DMS 273 treated with DMSO at 0.1 percent for 48 hours (cell line): Measurements from ENCODE around the gene PCDHB14.
"Not testable (repeated sequence)": the region's sequence is repeated elsewhere in the genome, so short reads cannot be mapped to it uniquely, and the experiment has no call there.

ENCODE experiments used
- DNase-seq: peaks from one replicate; lab custom pipeline; 2025; lab: John Stamatoyannopoulos, UW

Gene PCDHB14

GRCh38 chr5:141223112-141223783, at the start of gene PCDHB14:
Gene PCDHB14, plus strand, starts transcription at chr5:141223343. Its CDS starts 163 bp downstream, at chr5:141223506.
- peak; percentile 51 for DNase-seq

DNA sequence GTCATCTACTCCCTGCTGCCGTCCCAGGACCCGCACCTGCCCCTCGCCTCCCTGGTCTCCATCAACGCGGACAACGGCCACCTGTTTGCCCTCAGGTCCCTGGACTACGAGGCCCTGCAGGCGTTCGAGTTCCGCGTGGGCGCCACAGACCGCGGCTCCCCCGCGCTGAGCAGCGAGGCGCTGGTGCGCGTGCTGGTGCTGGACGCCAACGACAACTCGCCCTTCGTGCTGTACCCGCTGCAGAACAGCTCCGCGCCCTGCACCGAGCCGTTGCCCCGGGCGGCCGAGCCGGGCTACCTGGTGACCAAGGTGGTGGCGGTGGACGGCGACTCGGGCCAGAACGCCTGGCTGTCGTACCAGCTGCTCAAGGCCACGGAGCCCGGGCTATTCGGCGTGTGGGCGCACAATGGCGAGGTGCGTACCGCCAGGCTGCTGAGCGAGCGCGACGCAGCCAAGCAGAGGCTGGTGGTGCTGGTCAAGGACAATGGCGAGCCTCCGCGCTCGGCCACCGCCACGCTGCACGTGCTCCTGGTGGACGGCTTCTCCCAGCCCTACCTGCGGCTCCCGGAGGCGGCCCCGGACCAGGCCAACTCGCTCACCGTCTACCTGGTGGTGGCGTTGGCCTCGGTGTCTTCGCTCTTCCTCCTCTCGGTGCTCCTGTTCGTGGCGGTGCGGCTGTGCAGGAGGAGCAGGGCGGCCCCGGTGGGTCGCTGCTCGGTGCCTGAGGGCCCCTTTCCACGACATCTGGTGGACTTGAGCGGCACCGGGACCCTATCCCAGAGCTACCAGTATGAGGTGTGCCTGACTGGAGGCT, 48.6 kb upstream of the PCDHB14 start:
- DNase-seq: not testable (repeated sequence)

DNA sequence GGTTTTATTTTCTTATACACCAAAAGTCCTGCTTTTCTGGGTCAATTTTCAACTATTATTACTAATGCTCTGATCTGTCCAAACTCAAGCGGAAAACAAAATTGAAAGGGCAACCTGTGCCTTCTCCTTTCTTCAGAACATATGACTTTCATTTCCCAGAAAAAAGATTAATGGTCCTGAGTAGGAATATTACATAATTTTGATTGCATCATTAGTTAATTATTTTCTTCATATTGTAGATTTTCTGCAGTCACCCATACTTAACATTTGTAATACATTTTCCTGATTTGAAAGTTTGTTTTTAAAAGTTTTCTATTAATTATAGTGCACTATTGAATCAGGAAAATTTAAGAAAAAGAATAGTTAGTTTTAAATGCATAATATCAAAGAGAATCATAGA, 47.2 kb upstream of the PCDHB14 start:
- no peak for DNase-seq

- DNase-seq: not testable (repeated sequence)
Measured at GRCh38 chr5:141177577-141178191, 45.5 kb upstream of the PCDHB14 start, which contains the start of gene PCDHB8. Gene PCDHB8, plus strand, starts transcription at chr5:141177790. Its CDS starts 245 bp downstream, at chr5:141178035.

DNA sequence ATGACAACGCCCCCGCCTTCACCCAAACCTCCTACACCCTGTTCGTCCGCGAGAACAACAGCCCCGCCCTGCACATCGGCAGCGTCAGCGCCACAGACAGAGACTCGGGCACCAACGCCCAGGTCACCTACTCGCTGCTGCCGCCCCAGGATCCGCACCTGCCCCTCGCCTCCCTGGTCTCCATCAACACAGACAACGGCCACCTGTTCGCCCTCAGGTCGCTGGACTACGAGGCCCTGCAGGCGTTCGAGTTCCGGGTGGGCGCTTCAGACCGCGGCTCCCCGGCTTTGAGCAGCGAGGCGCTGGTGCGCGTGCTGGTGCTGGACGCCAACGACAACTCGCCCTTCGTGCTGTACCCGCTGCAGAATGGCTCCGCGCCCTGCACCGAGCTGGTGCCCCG, 43.8 kb upstream of the PCDHB14 start:
- not testable (repeated sequence) for DNase-seq

DNA sequence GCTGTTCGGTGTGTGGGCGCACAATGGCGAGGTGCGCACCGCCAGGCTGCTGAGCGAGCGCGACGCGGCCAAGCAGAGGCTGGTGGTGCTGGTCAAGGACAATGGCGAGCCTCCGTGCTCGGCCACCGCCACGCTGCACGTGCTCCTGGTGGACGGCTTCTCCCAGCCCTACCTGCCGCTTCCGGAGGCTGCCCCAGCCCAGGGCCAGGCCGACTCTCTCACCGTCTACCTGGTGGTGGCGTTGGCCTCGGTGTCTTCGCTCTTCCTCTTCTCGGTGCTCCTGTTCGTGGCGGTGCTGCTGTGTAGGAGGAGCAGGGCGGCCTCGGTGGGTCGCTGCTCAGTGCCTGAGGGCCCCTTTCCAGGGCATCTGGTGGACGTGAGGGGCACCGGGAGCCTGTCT, 43.3 kb upstream of the PCDHB14 start:
- DNase-seq: not testable (repeated sequence)

GRCh38 chr5:141180313-141180712, 42.8 kb upstream of the PCDHB14 start:
- DNase-seq: no peak

DNA sequence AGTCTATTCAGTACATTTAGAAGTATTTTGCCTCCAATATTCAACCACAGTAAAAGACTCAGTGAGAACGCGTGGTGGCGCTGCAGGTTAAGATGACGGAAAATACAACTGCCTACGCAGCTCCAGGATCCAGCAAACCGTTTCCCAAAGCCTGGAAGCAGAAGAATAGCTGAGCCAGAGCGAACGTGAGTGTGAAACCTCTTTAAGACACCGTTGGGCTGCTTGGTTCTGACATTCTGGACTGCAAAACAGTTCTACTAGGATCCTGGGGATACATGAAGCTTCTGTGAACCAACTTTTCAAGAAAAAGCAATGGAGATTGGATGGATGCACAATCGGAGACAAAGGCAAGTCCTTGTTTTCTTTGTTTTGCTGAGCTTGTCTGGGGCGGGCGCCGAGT, 40.9 kb upstream of the PCDHB14 start, which contains the start of gene PCDHB16:
Gene PCDHB16, plus strand, starts transcription at position 140 of the 400 bp plus-strand sequence. Its CDS starts 173 bp downstream, at position 313.
- no peak for DNase-seq

- not testable (repeated sequence) for DNase-seq
Measured at GRCh38 chr5:141184117-141184855, 38.9 kb upstream of the PCDHB14 start.

GRCh38 chr5:141186897-141187512, 36.1 kb upstream of the PCDHB14 start, which contains the start of gene PCDHB9:
Gene PCDHB9, plus strand, starts transcription at chr5:141187161. Its CDS starts 158 bp downstream, at chr5:141187319.
- peak; percentile 69 for DNase-seq

- not testable (repeated sequence) for DNase-seq
Measured at GRCh38 chr5:141188682-141189081, 34.5 kb upstream of the PCDHB14 start.

DNA sequence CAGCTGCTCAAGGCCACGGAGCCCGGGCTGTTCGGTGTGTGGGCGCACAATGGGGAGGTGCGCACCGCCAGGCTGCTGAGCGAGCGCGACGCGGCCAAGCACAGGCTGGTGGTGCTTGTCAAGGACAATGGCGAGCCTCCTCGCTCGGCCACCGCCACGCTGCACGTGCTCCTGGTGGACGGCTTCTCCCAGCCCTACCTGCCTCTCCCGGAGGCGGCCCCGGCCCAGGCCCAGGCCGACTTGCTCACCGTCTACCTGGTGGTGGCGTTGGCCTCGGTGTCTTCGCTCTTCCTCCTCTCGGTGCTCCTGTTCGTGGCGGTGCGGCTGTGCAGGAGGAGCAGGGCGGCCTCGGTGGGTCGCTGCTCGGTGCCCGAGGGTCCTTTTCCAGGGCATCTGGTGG, 34.0 kb upstream of the PCDHB14 start:
- DNase-seq: not testable (repeated sequence)

GRCh38 chr5:141192110-141192725, 30.9 kb upstream of the PCDHB14 start, which contains the start of gene PCDHB10:
Gene PCDHB10, plus strand, starts transcription at chr5:141192353. Its CDS starts 200 bp downstream, at chr5:141192553.
- no peak for DNase-seq

GRCh38 chr5:141194332-141194731, 28.8 kb upstream of the PCDHB14 start:
- DNase-seq: not testable (repeated sequence)

DNA sequence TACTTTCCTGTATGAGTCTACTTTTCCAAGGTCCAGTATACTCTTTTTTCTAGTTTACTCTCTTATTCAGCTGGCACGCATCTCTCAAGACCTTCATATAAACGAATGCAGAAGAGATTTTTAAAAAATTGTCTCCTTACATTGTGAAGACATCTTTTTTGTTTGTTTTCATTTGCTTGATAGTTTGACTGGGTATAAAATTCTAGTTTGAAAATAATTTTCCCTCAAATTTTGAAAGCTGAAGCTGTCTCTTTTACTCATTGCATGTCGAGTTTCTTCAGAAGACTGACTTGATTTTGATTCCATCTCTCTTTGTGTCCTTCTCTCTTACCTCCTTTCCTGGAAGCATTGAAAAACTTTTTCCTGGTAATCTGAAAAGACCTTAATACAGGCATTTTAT, 26.8 kb upstream of the PCDHB14 start:
- DNase-seq: no peak

DNA sequence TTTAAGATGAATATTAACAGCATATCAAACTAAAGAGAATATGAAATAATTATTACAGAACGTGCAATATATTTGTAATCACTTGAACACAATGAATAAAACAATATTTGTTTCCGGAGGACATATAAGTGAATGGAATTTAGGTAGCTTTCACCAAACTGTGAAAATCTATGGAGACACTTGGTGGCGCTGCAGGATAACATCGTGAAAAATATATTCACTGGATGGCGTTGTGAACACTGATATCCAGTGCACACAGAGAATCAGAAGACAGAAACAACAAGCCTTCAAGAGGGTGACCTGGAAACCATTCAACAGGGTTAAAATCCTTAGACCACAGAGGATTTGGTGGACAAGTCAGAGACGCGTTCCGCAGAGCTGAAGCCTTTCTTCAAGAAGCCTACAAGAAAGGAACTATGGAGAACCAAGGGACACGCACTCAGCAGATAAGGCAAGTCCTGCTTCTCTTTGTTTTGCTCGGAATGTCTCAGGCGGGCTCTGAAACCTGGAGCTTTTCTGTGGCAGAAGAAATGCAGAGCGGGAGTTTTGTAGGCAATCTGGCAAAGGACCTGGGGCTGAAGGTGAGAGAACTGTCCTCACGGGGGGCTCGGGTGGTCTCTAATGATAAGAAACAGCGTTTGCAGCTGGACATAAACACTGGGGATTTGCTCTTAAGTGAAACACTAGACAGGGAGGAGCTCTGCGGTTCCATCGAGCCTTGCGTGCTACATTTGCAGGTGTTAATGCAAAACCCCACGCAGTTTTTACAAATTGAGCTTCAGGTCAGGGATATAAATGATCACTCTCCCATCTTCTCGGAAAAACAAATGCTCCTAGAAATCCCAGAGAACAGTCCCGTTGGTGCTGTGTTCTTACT, 23.5 kb upstream of the PCDHB14 start, which contains the start of gene PCDHB11:
Gene PCDHB11, plus strand, starts transcription at position 269 of the 877 bp plus-strand sequence. Its CDS starts 148 bp downstream, at position 417.
- no peak for DNase-seq

GRCh38 chr5:141201126-141201525, 22.0 kb upstream of the PCDHB14 start:
- not testable (repeated sequence) for DNase-seq

- not testable (repeated sequence) for DNase-seq
Measured at GRCh38 chr5:141201646-141202045, 21.5 kb upstream of the PCDHB14 start.

DNA sequence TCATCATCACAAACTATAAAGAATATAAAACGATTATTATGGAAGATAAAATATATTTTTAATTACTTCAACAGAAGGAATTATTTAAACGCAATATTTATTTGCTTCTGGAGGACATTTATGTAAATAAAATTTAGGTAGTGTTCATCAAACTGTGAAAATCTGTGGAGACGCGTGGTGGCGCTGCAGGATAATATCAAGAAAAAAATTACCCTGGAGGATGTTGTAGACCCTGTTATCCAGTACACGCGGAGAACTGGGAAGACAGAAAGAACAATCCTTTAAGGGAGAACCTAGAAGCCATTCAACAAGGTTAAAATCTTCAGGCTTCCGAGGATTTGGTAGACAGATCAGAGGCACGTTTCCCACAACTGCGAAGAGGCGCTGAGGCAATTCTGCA, 14.7 kb upstream of the PCDHB14 start, which contains the start of gene PCDHB12:
Gene PCDHB12, plus strand, starts transcription at position 242 of the 400 bp plus-strand sequence. CDS start 189 bp downstream, outside the sequence.
- no peak for DNase-seq
